Kidney glomerular epithelial cell (primary cell): ENCODE measurements around the gene TAGLN2.

Experiments
- DNase-seq: peaks from one replicate; lab custom pipeline; 2025; lab: John Stamatoyannopoulos, UW

Gene TAGLN2

GRCh38 chr1:159870704-159871103, 54.6 kb downstream of the TAGLN2 start:
- DNase-seq, result no peak

GRCh38 chr1:159869607-159870006, 55.7 kb downstream of the TAGLN2 start:
- DNase-seq, result no peak

- peak; percentile 57 for DNase-seq
Observed at GRCh38 chr1:159869173-159869572, 56.1 kb downstream of the TAGLN2 start.

GRCh38 chr1:159868766-159869165, 56.5 kb downstream of the TAGLN2 start:
- DNase-seq, result no peak
